Measurements from ENCODE around the gene C10orf90.

C10orf90 gene

DNA sequence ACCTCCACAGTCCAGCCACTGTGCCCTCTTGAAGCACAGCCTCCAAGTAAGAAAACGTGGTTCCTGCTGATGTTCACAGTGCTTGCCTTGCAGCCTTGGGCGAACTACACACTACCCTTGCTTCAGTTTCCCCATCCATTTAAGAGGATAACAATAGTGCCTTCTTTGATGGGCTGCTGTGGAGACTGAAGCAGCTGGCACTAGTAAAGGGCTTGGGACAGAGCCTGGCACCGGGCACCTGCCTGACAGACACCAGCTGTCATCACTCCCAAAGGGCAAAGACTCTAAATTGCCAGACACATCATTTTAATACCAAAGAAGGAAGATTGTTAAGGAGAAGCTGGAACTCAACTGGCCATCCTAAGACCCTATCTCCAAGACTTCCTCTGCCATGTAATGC, 3.1 kb upstream of the C10orf90 start:
- DNase-seq (ENCODE audit: low spot score) = no peak

DNA sequence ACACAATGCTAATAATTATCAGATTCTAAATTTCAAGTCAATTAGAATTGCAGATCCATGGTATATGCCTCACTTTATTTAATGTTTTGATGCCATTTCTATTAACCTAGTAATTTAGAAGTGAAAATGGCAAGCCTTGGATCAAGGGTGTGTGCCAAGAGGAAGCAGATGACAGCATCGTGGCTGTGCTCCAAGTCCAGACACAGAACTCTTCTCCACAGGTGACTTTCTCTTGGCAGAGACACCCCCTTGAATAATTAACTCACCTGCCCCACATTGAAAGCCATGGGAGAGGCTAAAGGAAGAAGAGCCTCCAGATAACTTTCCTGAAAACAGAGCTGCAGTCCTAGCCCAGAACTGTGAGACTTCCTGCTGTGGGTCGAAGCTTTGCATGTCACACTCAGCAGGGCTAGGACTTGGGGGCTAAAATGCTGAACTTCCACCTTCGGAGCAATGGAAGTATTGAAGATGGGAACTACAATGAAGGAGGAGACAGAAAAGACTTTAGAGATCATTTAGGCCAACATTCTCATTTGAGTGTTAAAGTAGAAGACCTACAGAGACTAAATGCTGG, 996 bp upstream of the C10orf90 start:
- no peak for DNase-seq (ENCODE audit: low spot score)

DNA sequence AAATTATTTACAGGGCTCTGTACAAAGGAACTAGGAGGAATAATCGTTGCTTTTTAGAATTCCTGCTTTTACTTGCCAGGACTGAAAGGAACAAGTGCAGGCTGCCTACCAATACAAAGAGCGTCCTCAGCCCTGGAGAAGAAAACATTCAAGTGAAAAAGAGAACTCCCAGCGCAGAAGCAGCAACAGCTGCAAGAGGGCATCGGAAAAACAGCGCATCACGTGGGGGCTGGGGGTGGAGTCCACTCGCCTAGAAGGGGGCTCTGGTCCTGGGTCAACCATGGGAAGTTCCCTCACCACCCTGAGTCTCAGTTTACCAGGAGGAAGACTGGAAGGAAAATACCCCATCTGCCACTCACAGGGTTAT, 385 bp upstream of the C10orf90 start:
- DNase-seq (ENCODE audit: low spot score) = no peak

GRCh38 chr10:126669168-126669567, 1.3 kb downstream of the C10orf90 start:
- DNase-seq (ENCODE audit: low spot score) = no peak

- no peak for DNase-seq (ENCODE audit: low spot score)
These were observed 2.0 kb downstream of the C10orf90 start for GRCh38 chr10:126668505-126668904.

DNA sequence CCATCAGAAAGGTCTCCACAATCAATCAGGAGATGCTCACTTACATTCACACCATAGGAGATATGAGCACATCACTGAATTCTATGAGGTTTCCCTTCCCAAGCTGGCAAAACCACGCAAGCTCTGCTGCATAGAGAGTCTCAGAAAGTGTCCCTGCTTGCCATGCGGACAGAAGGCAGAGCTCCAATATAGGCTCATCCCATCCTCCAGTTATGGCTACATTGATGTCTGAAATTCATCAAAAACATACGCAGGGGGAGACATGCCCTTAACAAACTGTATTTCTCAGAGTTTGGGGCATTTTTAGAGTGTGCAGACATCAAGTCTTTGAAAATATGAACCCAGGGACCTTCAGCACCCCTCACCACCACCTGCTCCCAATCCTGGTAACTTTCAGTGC, 2.9 kb downstream of the C10orf90 start:
- DNase-seq (ENCODE audit: low spot score) = no peak

DNA sequence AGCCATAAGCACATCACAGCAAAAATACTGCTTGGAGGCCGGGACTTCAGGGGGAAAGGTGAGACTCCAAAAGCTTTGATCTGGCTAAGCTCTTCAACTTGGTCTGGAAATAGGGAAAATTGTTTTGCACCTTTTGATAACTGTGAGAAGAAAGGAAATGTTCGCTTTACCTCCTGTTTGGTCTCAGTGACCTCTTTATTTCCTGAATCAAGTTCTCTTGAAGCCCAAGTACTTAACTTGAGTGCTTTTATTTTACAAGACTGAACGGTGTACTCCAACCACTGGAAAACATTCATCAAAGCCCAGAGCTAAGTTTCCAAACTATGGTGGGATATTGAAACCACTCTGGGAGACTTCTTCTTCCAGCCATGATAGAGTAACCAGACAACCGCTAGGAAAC, 5.3 kb downstream of the C10orf90 start:
- no peak for DNase-seq (ENCODE audit: low spot score)

GRCh38 chr10:126663880-126664279, 6.6 kb downstream of the C10orf90 start:
- DNase-seq (ENCODE audit: low spot score) = no peak

DNA sequence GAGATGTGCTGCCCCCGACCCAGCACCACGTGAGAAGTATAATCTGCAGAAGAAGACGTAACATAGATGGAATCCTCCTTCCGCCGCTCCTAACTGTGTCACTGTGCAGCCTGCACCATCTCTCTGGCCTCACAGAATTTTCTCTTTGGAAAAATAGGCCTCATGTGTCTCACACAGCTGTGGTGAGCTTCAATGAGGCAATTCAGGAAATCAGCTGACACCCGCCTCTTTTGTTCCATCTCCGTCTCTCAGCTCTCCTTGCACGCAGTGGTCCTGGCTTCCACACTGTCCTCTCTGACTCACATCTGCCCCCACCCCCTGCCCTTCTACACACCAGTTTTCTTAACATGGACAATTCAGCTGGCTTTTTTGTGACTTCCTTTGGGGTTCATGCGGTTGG, 7.2 kb downstream of the C10orf90 start:
- DNase-seq (ENCODE audit: low spot score) = no peak

GRCh38 chr10:126661841-126662515, 8.5 kb downstream of the C10orf90 start:
- DNase-seq (ENCODE audit: low spot score) = no peak

DNA sequence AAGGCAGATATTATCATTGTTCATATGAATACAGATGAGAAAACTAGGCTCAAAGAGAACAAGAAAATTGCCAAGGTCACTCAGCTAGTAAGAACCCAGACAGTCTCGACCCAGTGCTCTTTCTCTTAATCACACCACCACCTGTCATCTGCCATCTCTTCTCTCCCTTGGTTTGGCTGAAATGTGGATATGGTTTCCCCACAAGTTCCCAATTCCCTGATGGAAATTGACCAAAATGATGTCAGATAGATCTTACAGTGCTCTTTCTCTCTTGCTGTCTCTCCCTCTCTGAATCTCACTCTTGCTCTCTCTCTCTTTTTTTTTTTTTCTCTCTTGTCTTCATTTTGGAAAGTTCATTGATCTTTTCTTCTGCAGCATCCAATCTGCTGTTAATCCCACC, 9.1 kb downstream of the C10orf90 start:
- DNase-seq (ENCODE audit: low spot score) = no peak

GRCh38 chr10:126659750-126660149, 10.7 kb downstream of the C10orf90 start:
- no peak for DNase-seq (ENCODE audit: low spot score)

GRCh38 chr10:126658928-126659327, 11.6 kb downstream of the C10orf90 start:
- DNase-seq (ENCODE audit: low spot score) = no peak

- DNase-seq (ENCODE audit: low spot score) = no peak
These were observed 15.9 kb downstream of the C10orf90 start for GRCh38 chr10:126654579-126654978.

GRCh38 chr10:126651467-126651866, 19.0 kb downstream of the C10orf90 start:
- no peak for DNase-seq (ENCODE audit: low spot score)

- no peak for DNase-seq (ENCODE audit: low spot score)
These were observed 20.3 kb downstream of the C10orf90 start for GRCh38 chr10:126650161-126650560.

- DNase-seq (ENCODE audit: low spot score) = no peak
These were observed 23.4 kb downstream of the C10orf90 start for GRCh38 chr10:126647116-126647515.

GRCh38 chr10:126646110-126646509, 24.4 kb downstream of the C10orf90 start:
- DNase-seq (ENCODE audit: low spot score) = no peak

DNA sequence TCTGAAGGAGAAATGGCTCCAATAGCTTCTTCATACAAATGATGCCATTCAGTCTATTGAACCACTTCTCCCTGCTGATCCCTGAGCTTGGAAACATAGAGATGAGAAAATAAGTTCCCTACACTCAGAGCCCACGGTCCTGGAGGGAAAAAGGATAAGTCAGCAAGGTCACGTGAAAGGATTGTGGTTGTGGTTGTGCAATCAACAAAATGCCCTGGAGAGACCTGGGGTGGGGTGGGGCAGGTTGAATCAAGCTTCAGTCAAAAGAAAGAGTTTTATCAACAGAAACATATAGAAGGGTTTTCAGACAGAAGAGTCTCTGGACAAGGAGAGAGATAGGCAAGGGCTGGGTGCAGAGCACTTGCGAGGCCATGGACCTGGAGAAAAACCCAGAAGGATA, 30.1 kb downstream of the C10orf90 start:
- no peak for DNase-seq (ENCODE audit: low spot score)

GRCh38 chr10:126639084-126639483, 31.4 kb downstream of the C10orf90 start:
- no peak for DNase-seq (ENCODE audit: low spot score)

DNA sequence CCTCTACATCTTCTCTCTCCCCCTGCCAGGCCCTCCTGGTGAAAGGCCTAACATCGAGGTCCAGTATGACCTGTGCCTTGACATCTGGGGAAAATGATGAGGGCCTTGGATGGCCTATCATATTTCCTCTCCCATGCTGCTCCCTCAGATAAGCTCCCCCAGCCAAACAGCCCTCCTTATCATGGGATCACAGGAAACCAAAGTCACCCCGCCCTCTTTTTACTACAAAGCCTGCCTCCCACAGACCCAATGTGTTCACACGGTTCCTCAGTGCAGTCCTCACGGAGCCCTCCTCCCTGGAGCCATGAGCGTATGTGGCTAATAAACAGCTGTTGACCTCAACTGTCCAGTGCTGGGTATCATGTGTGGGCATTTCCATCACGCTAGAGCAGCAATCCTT, 32.0 kb downstream of the C10orf90 start:
- DNase-seq (ENCODE audit: low spot score) = no peak

DNA sequence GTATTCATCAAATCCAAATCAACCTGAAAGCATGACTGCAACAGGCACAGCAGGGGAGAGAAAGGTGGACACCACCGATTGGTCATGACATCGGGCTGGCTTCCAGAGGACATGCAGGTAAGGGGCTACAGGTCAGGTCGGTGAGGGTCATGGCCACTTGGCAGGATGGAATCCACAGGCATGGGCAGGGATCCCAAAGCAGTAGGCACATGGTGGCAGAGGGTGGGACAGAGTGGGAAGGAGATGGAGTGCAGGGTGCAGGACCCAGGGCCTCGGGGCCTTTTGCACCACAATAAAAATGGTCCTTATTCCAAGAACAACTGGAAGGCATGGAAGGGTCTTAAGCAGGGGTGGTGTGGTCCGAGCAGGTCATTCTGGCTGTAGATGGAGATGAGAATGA, 33.0 kb downstream of the C10orf90 start:
- DNase-seq (ENCODE audit: low spot score) = no peak

GRCh38 chr10:126634911-126635310, 35.6 kb downstream of the C10orf90 start:
- DNase-seq (ENCODE audit: low spot score) = no peak

DNA sequence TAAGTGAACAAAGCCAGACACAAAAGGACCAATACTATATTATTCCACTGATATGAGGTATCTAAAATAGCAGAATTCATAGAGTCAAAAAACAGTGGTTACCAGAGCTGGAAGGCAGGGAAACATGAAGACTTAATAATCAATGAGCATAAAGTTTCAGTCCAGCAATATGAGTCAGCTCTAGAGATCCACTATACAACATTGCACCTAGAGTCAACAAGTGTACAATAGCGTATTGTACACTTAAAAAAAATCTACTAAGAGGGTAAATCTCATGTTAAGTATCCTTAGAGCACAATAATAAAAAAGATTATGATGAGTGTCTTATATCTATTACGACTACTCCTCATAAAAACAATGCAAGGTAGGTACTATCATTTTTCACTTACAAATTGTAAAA, 36.1 kb downstream of the C10orf90 start:
- DNase-seq (ENCODE audit: low spot score) = no peak

All from HuH-7.5 (cell line).